ENCODE data around the gene RASSF10.
"Not testable (repeated sequence)": the region's sequence is repeated elsewhere in the genome, so short reads cannot be mapped to it uniquely, and the experiment has no call there.

The RASSF10 gene

GRCh38 chr11:13039126-13039525 lies 30.0 kb downstream of the RASSF10 start:
- TF ChIP-seq, protein P1, sequence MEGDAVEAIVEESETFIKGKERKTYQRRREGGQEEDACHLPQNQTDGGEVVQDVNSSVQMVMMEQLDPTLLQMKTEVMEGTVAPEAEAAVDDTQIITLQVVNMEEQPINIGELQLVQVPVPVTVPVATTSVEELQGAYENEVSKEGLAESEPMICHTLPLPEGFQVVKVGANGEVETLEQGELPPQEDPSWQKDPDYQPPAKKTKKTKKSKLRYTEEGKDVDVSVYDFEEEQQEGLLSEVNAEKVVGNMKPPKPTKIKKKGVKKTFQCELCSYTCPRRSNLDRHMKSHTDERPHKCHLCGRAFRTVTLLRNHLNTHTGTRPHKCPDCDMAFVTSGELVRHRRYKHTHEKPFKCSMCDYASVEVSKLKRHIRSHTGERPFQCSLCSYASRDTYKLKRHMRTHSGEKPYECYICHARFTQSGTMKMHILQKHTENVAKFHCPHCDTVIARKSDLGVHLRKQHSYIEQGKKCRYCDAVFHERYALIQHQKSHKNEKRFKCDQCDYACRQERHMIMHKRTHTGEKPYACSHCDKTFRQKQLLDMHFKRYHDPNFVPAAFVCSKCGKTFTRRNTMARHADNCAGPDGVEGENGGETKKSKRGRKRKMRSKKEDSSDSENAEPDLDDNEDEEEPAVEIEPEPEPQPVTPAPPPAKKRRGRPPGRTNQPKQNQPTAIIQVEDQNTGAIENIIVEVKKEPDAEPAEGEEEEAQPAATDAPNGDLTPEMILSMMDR (IDR thresholded peaks at IDR 0.05; ENCODE audit: low read depth, low read length): no peak
- no peak overlapping the region for H3K4me3 ChIP-seq (replicated peaks in 1 of 2; ENCODE audit: low read depth in 2 of 2, low read length in 2 of 2)
- DNase-seq (ENCODE audit: low read depth in 2 of 2): no peak

GRCh38 chr11:13040969-13041561 lies 31.9 kb downstream of the RASSF10 start:
- TF ChIP-seq, protein P1 (IDR thresholded peaks at IDR 0.05; ENCODE audit: low read depth, low read length): no peak
- no peak for DNase-seq (ENCODE audit: low read depth in 2 of 2)
- no peak overlapping the region for H3K4me3 ChIP-seq (replicated peaks in 1 of 2; ENCODE audit: low read depth in 2 of 2, low read length in 2 of 2)

- TF ChIP-seq, protein P1 (IDR thresholded peaks at IDR 0.05; ENCODE audit: low read depth, low read length): no peak
- DNase-seq (ENCODE audit: low read depth in 2 of 2): no peak
- H3K4me3 ChIP-seq (replicated peaks in 1 of 2; ENCODE audit: low read depth in 2 of 2, low read length in 2 of 2): no peak overlapping the region
Measured at GRCh38 chr11:13042873-13043342, 33.8 kb downstream of the RASSF10 start.

- no peak overlapping the region for H3K4me3 ChIP-seq (replicated peaks in 1 of 2; ENCODE audit: low read depth in 2 of 2, low read length in 2 of 2)
- TF ChIP-seq, protein P1 (IDR thresholded peaks at IDR 0.05; ENCODE audit: low read depth, low read length): no peak
- no peak for DNase-seq (ENCODE audit: low read depth in 2 of 2)
Measured at GRCh38 chr11:13043912-13044628, 35.0 kb downstream of the RASSF10 start.

DNA sequence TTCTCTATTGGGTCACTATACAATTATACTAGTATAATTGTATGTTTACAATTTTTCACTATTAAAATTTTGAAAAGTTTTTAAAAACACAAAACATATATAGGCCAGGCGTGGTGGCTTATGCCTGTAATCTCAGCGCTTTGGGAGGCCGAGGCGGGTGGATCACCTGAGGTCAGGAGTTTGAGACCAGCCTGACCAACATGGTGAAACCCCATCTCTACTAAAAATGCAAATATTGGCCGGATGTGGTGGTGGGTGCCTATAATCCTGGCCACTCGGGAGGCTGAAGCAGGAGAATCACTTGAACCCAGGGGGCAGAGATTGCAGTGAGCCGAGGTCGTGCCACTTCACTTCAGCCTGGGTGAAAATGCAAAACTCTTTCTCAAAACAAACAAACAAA lies 36.0 kb downstream of the RASSF10 start:
- not testable (repeated sequence) for DNase-seq (ENCODE audit: low read depth in 2 of 2); H3K4me3 ChIP-seq (replicated peaks in 1 of 2; ENCODE audit: low read depth in 2 of 2, low read length in 2 of 2)

DNA sequence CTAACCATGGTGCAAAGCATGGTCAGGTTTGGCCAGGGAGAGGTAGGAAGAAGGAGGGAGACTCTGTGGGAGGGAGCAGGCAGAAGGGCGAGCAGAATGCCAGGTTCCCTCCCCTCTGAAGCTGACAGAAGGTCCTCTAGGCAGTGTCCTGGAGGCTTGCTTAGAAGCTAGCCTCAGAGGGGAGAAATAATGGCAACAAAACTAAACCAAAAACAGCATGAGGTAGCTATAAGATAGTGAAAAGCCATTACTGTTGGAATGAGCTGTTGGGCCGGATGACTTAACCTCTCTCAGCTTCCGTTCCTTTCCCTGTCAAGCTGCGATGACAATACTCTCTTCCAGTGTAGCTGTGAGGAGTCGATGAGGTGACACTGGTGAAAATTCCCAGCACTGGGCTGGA lies 36.6 kb downstream of the RASSF10 start:
- TF ChIP-seq, protein P1 (IDR thresholded peaks at IDR 0.05; ENCODE audit: low read depth, low read length): no peak
- H3K4me3 ChIP-seq (replicated peaks in 1 of 2; ENCODE audit: low read depth in 2 of 2, low read length in 2 of 2): no peak overlapping the region
- DNase-seq (ENCODE audit: low read depth in 2 of 2): no peak

- H3K4me3 ChIP-seq (replicated peaks in 1 of 2; ENCODE audit: low read depth in 2 of 2, low read length in 2 of 2): no peak overlapping the region
- no peak for DNase-seq (ENCODE audit: low read depth in 2 of 2)
- TF ChIP-seq, protein P1 (IDR thresholded peaks at IDR 0.05; ENCODE audit: low read depth, low read length): no peak
Measured at GRCh38 chr11:13046637-13047570, 37.8 kb downstream of the RASSF10 start.

Data from cardiac fibroblast (primary cell).